DND-41 (cell line): ENCODE measurements around the gene PPM1M.

Experiments used
- CTCF ChIP-seq: IDR thresholded peaks from 2 replicates; pipeline ENCODE4 v1.5.1; 2012; ENCODE audit warnings: borderline replicate concordance, low read length, moderate library complexity, mild to moderate bottlenecking; ENCODE audit not compliant: poor library complexity, severe bottlenecking; ENCODE audit errors: extremely low read depth
- EZH2 ChIP-seq: IDR thresholded peaks from 3 replicates; pipeline ENCODE4 v1.6.1; 2012; ENCODE audit warnings: borderline replicate concordance, low read depth, mild to moderate bottlenecking, moderate library complexity, low read length, inconsistent platforms; ENCODE audit not compliant: severe bottlenecking

GRCh38 chr3:52215351-52215750 is 30.2 kb upstream of the PPM1M start:
- TF ChIP-seq CTCF = no peak
- no peak for TF ChIP-seq EZH2
